HEK293 (cell line): ENCODE data around the gene PPOX.

ENCODE experiments used
- GLI4 ChIP-seq: fragments of 450-650 bp; formaldehyde crosslinking; IDR thresholded peaks from 2 replicates; pipeline ENCODE4 v1.5.1; 2016; ENCODE audit warnings: missing biosample characterization, missing genetic modification characterization
- HOXD13 ChIP-seq: sonication (generic); formaldehyde crosslinking; IDR thresholded peaks from 2 replicates; pipeline ENCODE4 v1.8.0; 2022; ENCODE audit warnings: missing genetic modification reagents, borderline replicate concordance
- KLF1 ChIP-seq: fragments of 450-650 bp; formaldehyde crosslinking; IDR thresholded peaks from 2 replicates; pipeline ENCODE4 v1.5.1; 2016; ENCODE audit warnings: missing biosample characterization, missing genetic modification characterization
- MZF1 ChIP-seq: fragments of 450-650 bp; formaldehyde crosslinking; IDR thresholded peaks from 2 replicates; pipeline ENCODE4 v1.5.1; 2017; ENCODE audit warnings: missing biosample characterization, missing genetic modification characterization, borderline replicate concordance
- OSR2 ChIP-seq: fragments of 450-650 bp; formaldehyde crosslinking; IDR thresholded peaks from 2 replicates; pipeline ENCODE4 v1.5.1; 2016; ENCODE audit warnings: missing biosample characterization, missing genetic modification characterization
- YY2 ChIP-seq: fragments of 450-650 bp; formaldehyde crosslinking; IDR thresholded peaks from 2 replicates; pipeline ENCODE4 v1.5.1; 2016; ENCODE audit warnings: missing biosample characterization, missing genetic modification characterization
- ZBTB44 ChIP-seq: fragments of 450-650 bp; IDR thresholded peaks from 2 replicates; pipeline ENCODE4 v1.5.1; 2018; ENCODE audit warnings: missing biosample characterization, mild to moderate bottlenecking, missing genetic modification characterization
- ZBTB48 ChIP-seq: fragments of 450-650 bp; formaldehyde crosslinking; IDR thresholded peaks from 2 replicates; pipeline ENCODE4 v1.5.1; 2016; ENCODE audit warnings: missing biosample characterization, missing genetic modification characterization
- ZFP37 ChIP-seq: fragments of 450-650 bp; formaldehyde crosslinking; IDR thresholded peaks from 2 replicates; pipeline ENCODE4 v1.5.1; 2016; ENCODE audit warnings: missing biosample characterization, missing genetic modification characterization
- ZFP69B ChIP-seq: fragments of 450-650 bp; formaldehyde crosslinking; IDR thresholded peaks from 2 replicates; pipeline ENCODE4 v1.5.1; 2016; ENCODE audit warnings: missing biosample characterization, missing genetic modification characterization
- ZNF10 ChIP-seq: fragments of 450-650 bp; formaldehyde crosslinking; IDR thresholded peaks from 2 replicates; pipeline ENCODE4 v1.5.1; 2017; ENCODE audit warnings: missing biosample characterization, missing genetic modification characterization
- ZNF16 ChIP-seq: fragments of 450-650 bp; formaldehyde crosslinking; IDR thresholded peaks from 2 replicates; pipeline ENCODE4 v1.5.1; 2016; ENCODE audit warnings: low read depth, missing biosample characterization, missing genetic modification characterization
- ZNF169 ChIP-seq: fragments of 450-650 bp; formaldehyde crosslinking; IDR thresholded peaks from 2 replicates; pipeline ENCODE4 v1.5.1; 2016; ENCODE audit warnings: missing biosample characterization, missing genetic modification characterization
- ZNF302 ChIP-seq: fragments of 450-650 bp; formaldehyde crosslinking; IDR thresholded peaks from 2 replicates; pipeline ENCODE4 v1.5.1; 2016; ENCODE audit warnings: missing biosample characterization, missing genetic modification characterization, low read depth
- ZNF311 ChIP-seq: fragments of 450-650 bp; formaldehyde crosslinking; IDR thresholded peaks from 2 replicates; pipeline ENCODE4 v1.5.1; 2017; ENCODE audit warnings: missing biosample characterization, missing genetic modification characterization, borderline replicate concordance
- ZNF335 ChIP-seq: fragments of 450-650 bp; formaldehyde crosslinking; conservative IDR thresholded peaks from 2 replicates; pipeline ENCODE4 v1.5.1; 2016; ENCODE audit warnings: missing biosample characterization, missing genetic modification characterization
- ZNF391 ChIP-seq: fragments of 450-650 bp; formaldehyde crosslinking; IDR thresholded peaks from 2 replicates; pipeline ENCODE4 v1.5.1; 2016; ENCODE audit warnings: low read depth, missing biosample characterization, missing genetic modification characterization, borderline replicate concordance
- ZNF433 ChIP-seq: fragments of 450-650 bp; formaldehyde crosslinking; IDR thresholded peaks from 2 replicates; pipeline ENCODE4 v1.5.1; 2016; ENCODE audit warnings: missing biosample characterization, missing genetic modification characterization, low read depth
- ZNF48 ChIP-seq: fragments of 450-650 bp; formaldehyde crosslinking; IDR thresholded peaks from 2 replicates; pipeline ENCODE4 v1.5.1; 2016; ENCODE audit warnings: missing biosample characterization, missing genetic modification characterization
- ZNF501 ChIP-seq: fragments of 450-650 bp; formaldehyde crosslinking; IDR thresholded peaks from 2 replicates; pipeline ENCODE4 v1.5.1; 2016; ENCODE audit warnings: missing biosample characterization, missing genetic modification characterization
- ZNF518A ChIP-seq: fragments of 450-650 bp; formaldehyde crosslinking; conservative IDR thresholded peaks from 2 replicates; pipeline ENCODE4 v1.5.1; 2016; ENCODE audit warnings: low read depth, missing biosample characterization, missing genetic modification characterization
- ZNF521 ChIP-seq: fragments of 450-650 bp; formaldehyde crosslinking; IDR thresholded peaks from 2 replicates; pipeline ENCODE4 v1.5.1; 2017; ENCODE audit warnings: missing biosample characterization, mild to moderate bottlenecking, missing genetic modification characterization
- ZNF629 ChIP-seq: fragments of 450-650 bp; formaldehyde crosslinking; IDR thresholded peaks from 2 replicates; pipeline ENCODE4 v1.5.1; 2017; ENCODE audit warnings: missing biosample characterization, missing genetic modification characterization
- ZNF664 ChIP-seq: fragments of 450-650 bp; formaldehyde crosslinking; IDR thresholded peaks from 2 replicates; pipeline ENCODE4 v1.5.1; 2016; ENCODE audit warnings: missing biosample characterization, missing genetic modification characterization
- ZNF701 ChIP-seq: fragments of 450-650 bp; formaldehyde crosslinking; IDR thresholded peaks from 2 replicates; pipeline ENCODE4 v1.5.1; 2016; ENCODE audit warnings: missing biosample characterization, missing genetic modification characterization
- ZSCAN18 ChIP-seq: fragments of 450-650 bp; formaldehyde crosslinking; IDR thresholded peaks from 2 replicates; pipeline ENCODE4 v1.5.1; 2016; ENCODE audit warnings: missing biosample characterization, missing genetic modification characterization
- ZSCAN30 ChIP-seq: fragments of 450-650 bp; IDR thresholded peaks from 2 replicates; pipeline ENCODE4 v1.5.1; 2018; ENCODE audit warnings: missing biosample characterization, mild to moderate bottlenecking, missing genetic modification characterization, moderate library complexity
- ZXDB ChIP-seq: fragments of 450-650 bp; formaldehyde crosslinking; IDR thresholded peaks from 2 replicates; pipeline ENCODE4 v1.5.1; 2016; ENCODE audit warnings: missing biosample characterization, missing genetic modification characterization
- TF ChIP-seq, protein P1 (sequence below): fragments of 450-650 bp; formaldehyde crosslinking; IDR thresholded peaks from 2 replicates; pipeline ENCODE4 v1.5.1; 2016; ENCODE audit warnings: missing biosample characterization, missing genetic modification characterization
- TF ChIP-seq, protein P2 (sequence below): fragments of 450-650 bp; formaldehyde crosslinking; IDR thresholded peaks from 2 replicates; pipeline ENCODE4 v1.5.1; 2017; ENCODE audit warnings: missing biosample characterization, missing genetic modification characterization

PPOX gene

GRCh38 chr1:161117759-161118581, 48.3 kb upstream of the PPOX start, which contains the start of the genes NIT1 and PFDN2 (continued):
- no peak for TF ChIP-seq ZBTB44
- TF ChIP-seq ZNF16 = no peak
- TF ChIP-seq ZNF391 (tag by site-specific recombination) = peak; percentile 90; the same call in 1 of the 2 replicates
- no peak for TF ChIP-seq ZSCAN30 (tag by site-specific recombination)
- TF ChIP-seq ZBTB48 = peak; percentile 62; the same call in 1 of the 2 replicates
- TF ChIP-seq ZNF701 (tag by site-specific recombination) = no peak
- no peak for TF ChIP-seq ZNF664
- TF ChIP-seq ZNF302 = no peak
- peak; percentile 95 for TF ChIP-seq YY2
- TF ChIP-seq ZFP37 = peak; percentile 77; the same call in 1 of the 2 replicates
- 0 out of 2 replicates have a peak, but pooled peaks have one; percentile 9 for TF ChIP-seq ZFP69B
- TF ChIP-seq ZNF311 (tag by site-specific recombination) = no peak
- TF ChIP-seq ZNF518A = peak; percentile 43
- TF ChIP-seq ZNF521 (tag by site-specific recombination) = no peak
- TF ChIP-seq KLF1 (tag by site-specific recombination) = peak; percentile 67; the same call in 1 of the 2 replicates
- peak; percentile 87 for TF ChIP-seq ZNF501 (tag by site-specific recombination)
- no peak for TF ChIP-seq ZNF48 (tag by site-specific recombination)
- no peak for TF ChIP-seq ZNF433 (tag by site-specific recombination)
- TF ChIP-seq, protein P1, sequence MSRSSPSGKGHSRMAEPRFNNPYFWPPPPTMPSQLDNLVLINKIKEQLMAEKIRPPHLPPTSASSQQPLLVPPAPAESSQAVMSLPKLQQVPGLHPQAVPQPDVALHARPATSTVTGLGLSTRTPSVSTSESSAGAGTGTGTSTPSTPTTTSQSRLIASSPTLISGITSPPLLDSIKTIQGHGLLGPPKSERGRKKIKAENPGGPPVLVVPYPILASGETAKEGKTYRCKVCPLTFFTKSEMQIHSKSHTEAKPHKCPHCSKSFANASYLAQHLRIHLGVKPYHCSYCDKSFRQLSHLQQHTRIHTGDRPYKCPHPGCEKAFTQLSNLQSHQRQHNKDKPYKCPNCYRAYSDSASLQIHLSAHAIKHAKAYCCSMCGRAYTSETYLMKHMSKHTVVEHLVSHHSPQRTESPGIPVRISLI = no peak
- TF ChIP-seq OSR2 (tag by site-specific recombination) = no peak
- no peak for TF ChIP-seq ZNF169 (tag by site-specific recombination)
- no peak for TF ChIP-seq HOXD13 (CRISPR knock-in tag)
- TF ChIP-seq GLI4 (tag by site-specific recombination) = no peak; the same call in 1 of the 2 replicates
- TF ChIP-seq ZNF629 (tag by site-specific recombination) = peak; percentile 85
- peak; percentile 86 for TF ChIP-seq ZNF335 (tag by site-specific recombination)
- peak; percentile 83 for TF ChIP-seq ZXDB (tag by site-specific recombination)
- no peak for TF ChIP-seq MZF1 (tag by site-specific recombination)
- TF ChIP-seq, protein P2, sequence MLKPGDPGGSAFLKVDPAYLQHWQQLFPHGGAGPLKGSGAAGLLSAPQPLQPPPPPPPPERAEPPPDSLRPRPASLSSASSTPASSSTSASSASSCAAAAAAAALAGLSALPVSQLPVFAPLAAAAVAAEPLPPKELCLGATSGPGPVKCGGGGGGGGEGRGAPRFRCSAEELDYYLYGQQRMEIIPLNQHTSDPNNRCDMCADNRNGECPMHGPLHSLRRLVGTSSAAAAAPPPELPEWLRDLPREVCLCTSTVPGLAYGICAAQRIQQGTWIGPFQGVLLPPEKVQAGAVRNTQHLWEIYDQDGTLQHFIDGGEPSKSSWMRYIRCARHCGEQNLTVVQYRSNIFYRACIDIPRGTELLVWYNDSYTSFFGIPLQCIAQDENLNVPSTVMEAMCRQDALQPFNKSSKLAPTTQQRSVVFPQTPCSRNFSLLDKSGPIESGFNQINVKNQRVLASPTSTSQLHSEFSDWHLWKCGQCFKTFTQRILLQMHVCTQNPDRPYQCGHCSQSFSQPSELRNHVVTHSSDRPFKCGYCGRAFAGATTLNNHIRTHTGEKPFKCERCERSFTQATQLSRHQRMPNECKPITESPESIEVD = no peak
- no peak for TF ChIP-seq ZSCAN18 (tag by site-specific recombination)
- peak; percentile 49; the same call in 1 of the 2 replicates for TF ChIP-seq ZNF10 (tag by site-specific recombination)
